H9 (cell line): ENCODE data around the gene CKAP2. TPM values are rescaled to one million over a fixed set of nuclear protein-coding genes. Genes with fewer than 3 reads are reported as not detected.
"Not testable (repeated sequence)": the region's sequence is repeated elsewhere in the genome, so short reads cannot be mapped to it uniquely, and the experiment has no call there.

Source experiments
- DNase-seq: peaks from one replicate; pipeline ENCODE4 v3.0.0-alpha.2; 2017
- H2AFZ ChIP-seq: one replicate; pipeline ENCODE4 v1.6.1; 2013; ENCODE audit warnings: mild to moderate bottlenecking, low read length, control low read depth, moderate library complexity
- H2AK5ac ChIP-seq: 2 replicates; pipeline ENCODE4 v1.6.1; 2013; ENCODE audit warnings: low read length, control low read depth, mixed read lengths; ENCODE audit not compliant: insufficient read length
- H2BK120ac ChIP-seq: one replicate; pipeline ENCODE4 v1.6.1; 2013; ENCODE audit warnings: low read depth, mild to moderate bottlenecking, low read length, control low read depth, inconsistent platforms; ENCODE audit not compliant: poor library complexity, severe bottlenecking
- H2BK12ac ChIP-seq: 2 replicates; pipeline ENCODE4 v1.6.1; 2013; ENCODE audit warnings: low read length, control low read depth, mixed read lengths, low read depth; ENCODE audit not compliant: insufficient read length
- H2BK15ac ChIP-seq: 2 replicates; pipeline ENCODE4 v1.6.1; 2013; ENCODE audit warnings: low read depth, low read length, control low read depth
- H2BK20ac ChIP-seq: one replicate; pipeline ENCODE4 v1.6.1; 2013; ENCODE audit warnings: low read depth, mild to moderate bottlenecking, low read length, control low read depth, inconsistent platforms; ENCODE audit not compliant: poor library complexity, severe bottlenecking
- H2BK5ac ChIP-seq: 2 replicates; pipeline ENCODE4 v1.6.1; 2013; ENCODE audit warnings: low read length, control low read depth, mixed read lengths; ENCODE audit not compliant: insufficient read length
- H3K14ac ChIP-seq: 2 replicates; pipeline ENCODE4 v1.6.1; 2013; ENCODE audit warnings: low read length, control low read depth; ENCODE audit not compliant: insufficient read depth
- H3K18ac ChIP-seq: 2 replicates; pipeline ENCODE4 v1.6.1; 2013; ENCODE audit warnings: low read depth, mild to moderate bottlenecking, mixed read lengths, low read length, control low read depth; ENCODE audit not compliant: insufficient read length
- H3K23ac ChIP-seq: 2 replicates; pipeline ENCODE4 v1.6.1; 2013; ENCODE audit warnings: low read length, control low read depth, mixed read lengths, low read depth; ENCODE audit not compliant: insufficient read length
- H3K23me2 ChIP-seq: 2 replicates; pipeline ENCODE4 v1.6.1; 2013; ENCODE audit warnings: low read depth, mild to moderate bottlenecking, mixed read lengths, low read length, control low read depth; ENCODE audit not compliant: insufficient read length, poor library complexity, severe bottlenecking
- H3K27ac ChIP-seq: 2 replicates; pipeline ENCODE4 v1.5.1; 2013; ENCODE audit warnings: low read length, control low read depth, mixed read lengths, low read depth; ENCODE audit not compliant: insufficient read length
- H3K27me3 ChIP-seq: 2 replicates; pipeline ENCODE4 v1.6.1; 2013; ENCODE audit warnings: low read length, control low read depth, inconsistent platforms; ENCODE audit not compliant: insufficient read depth
- H3K4ac ChIP-seq: 2 replicates; pipeline ENCODE4 v1.6.1; 2013; ENCODE audit warnings: low read depth, mild to moderate bottlenecking, control low read depth, inconsistent platforms, low read length, moderate library complexity
- H3K4me1 ChIP-seq: 2 replicates; pipeline ENCODE4 v1.6.1; 2013; ENCODE audit warnings: low read length, control low read depth, inconsistent platforms; ENCODE audit not compliant: insufficient read depth
- H3K4me2 ChIP-seq: 2 replicates; pipeline ENCODE4 v1.6.1; 2013; ENCODE audit warnings: low read length, control low read depth, mixed read lengths; ENCODE audit not compliant: insufficient read length, insufficient read depth
- H3K56ac ChIP-seq: 2 replicates; pipeline ENCODE4 v1.6.1; 2013; ENCODE audit warnings: low read depth, mild to moderate bottlenecking, mixed read lengths, low read length, control low read depth; ENCODE audit not compliant: insufficient read length
- H3K79me1 ChIP-seq: 2 replicates; pipeline ENCODE4 v1.6.1; 2013; ENCODE audit warnings: low read depth, mild to moderate bottlenecking, moderate library complexity, low read length, control low read depth, inconsistent platforms; ENCODE audit not compliant: insufficient read depth, poor library complexity, severe bottlenecking
- H3K79me2 ChIP-seq: 2 replicates; pipeline ENCODE4 v1.6.1; 2013; ENCODE audit warnings: low read length, control low read depth, inconsistent platforms; ENCODE audit not compliant: insufficient read depth
- H3K9ac ChIP-seq: 2 replicates; pipeline ENCODE4 v1.6.1; 2013; ENCODE audit warnings: low read length, control low read depth, mixed read lengths; ENCODE audit not compliant: insufficient read length; ENCODE audit errors: extremely low read depth
- H3K9me3 ChIP-seq: one replicate; pipeline ENCODE4 v1.6.1; 2013; ENCODE audit warnings: low read depth, low read length, inconsistent platforms; ENCODE audit not compliant: control insufficient read depth
- H3T11ph ChIP-seq: one replicate; pipeline ENCODE4 v1.6.1; 2013; ENCODE audit warnings: mild to moderate bottlenecking, low read length, control low read depth, inconsistent platforms
- H4K20me1 ChIP-seq: one replicate; pipeline ENCODE4 v1.6.1; 2013; ENCODE audit not compliant: control insufficient read depth, insufficient read length, insufficient read depth
- H4K5ac ChIP-seq: 2 replicates; pipeline ENCODE4 v1.6.1; 2013; ENCODE audit warnings: low read depth, mild to moderate bottlenecking, mixed read lengths, low read length, control low read depth; ENCODE audit not compliant: insufficient read length
- H4K8ac ChIP-seq: replicated peaks from 2 replicates; pipeline ENCODE4 v1.6.1; 2013; ENCODE audit warnings: low read length, control low read depth, mixed read lengths, low read depth; ENCODE audit not compliant: insufficient read length
- H4K91ac ChIP-seq: 2 replicates; pipeline ENCODE4 v1.6.1; 2013; ENCODE audit warnings: low read depth, mild to moderate bottlenecking, moderate library complexity, mixed read lengths, low read length, control low read depth; ENCODE audit not compliant: insufficient read length
- H3K27ac Mint-ChIP-seq, 3 experiments: 2 replicates in 2 of 3; 3 replicates in 1 of 3; pipeline ENCODE4 v1.8.0; 2020 to 2021; ENCODE audit warnings: mixed read lengths in 3 of 3, mild to moderate bottlenecking in 1 of 3, moderate library complexity in 1 of 3
- H3K27me3 Mint-ChIP-seq: 2 replicates; pipeline ENCODE4 v1.8.0; 2021; ENCODE audit warnings: low read depth, mild to moderate bottlenecking, moderate library complexity, mixed read lengths
- H3K36me3 Mint-ChIP-seq, 3 experiments: 2 replicates in 2 of 3; 3 replicates in 1 of 3; pipeline ENCODE4 v1.8.0; 2020 to 2021; ENCODE audit warnings: low read depth in 3 of 3, mixed read lengths in 3 of 3; ENCODE audit not compliant: insufficient read depth in 1 of 3
- H3K4me1 Mint-ChIP-seq, 2 experiments: 2 replicates each; pipeline ENCODE4 v1.8.0; 2020; ENCODE audit warnings: mixed read lengths in 2 of 2
- H3K4me3 Mint-ChIP-seq, 2 experiments: 2 replicates in 1 of 2; 3 replicates in 1 of 2; pipeline ENCODE4 v1.8.0; 2020 to 2021; ENCODE audit warnings: mild to moderate bottlenecking in 2 of 2, mixed read lengths in 2 of 2, moderate library complexity in 1 of 2
- H3K9me3 Mint-ChIP-seq, 2 experiments: 2 replicates in 1 of 2; 3 replicates in 1 of 2; pipeline ENCODE4 v1.8.0; 2020; ENCODE audit warnings: mild to moderate bottlenecking in 2 of 2, mixed read lengths in 2 of 2, moderate library complexity in 1 of 2
- WGBS: extraction: QIAGEN DNeasy Blood & Tissue Kit; methylation state at CpG from one replicate; pipeline ENCODE4 v1.1.7; 2013; ENCODE audit warnings: missing lambda C conversion rate, low lambda C conversion rate, mixed read lengths; ENCODE audit not compliant: insufficient read length; ENCODE audit errors: extremely low coverage; 5-methylcytosine and 5-hydroxymethylcytosine counted together
- total RNA-seq: library from RNA; stranded (reverse); gene quantifications from 2 replicates; pipeline ENCODE4 v1.2.1, GENCODE V29; 2021

CKAP2 gene
- total RNA-seq, 1 experiment from 2014 or later, result 72.4 TPM

GRCh38 chr13:52502277-52502676 lies 47.0 kb downstream of the CKAP2 start:
- H3K4me3 Mint-ChIP-seq, H3K9me3 ChIP-seq, H2BK120ac ChIP-seq, H3K4me2 ChIP-seq, H3K27ac Mint-ChIP-seq, H3T11ph ChIP-seq, H4K20me1 ChIP-seq, H3K9ac ChIP-seq, H2BK20ac ChIP-seq, H4K5ac ChIP-seq, H3K56ac ChIP-seq, H3K27me3 Mint-ChIP-seq, H3K79me2 ChIP-seq, H3K14ac ChIP-seq, H3K23me2 ChIP-seq, H4K91ac ChIP-seq, H3K4me1 Mint-ChIP-seq, H2BK15ac ChIP-seq, H3K23ac ChIP-seq, H2BK12ac ChIP-seq, H3K27ac ChIP-seq, H2BK5ac ChIP-seq, H4K8ac ChIP-seq, H2AFZ ChIP-seq, H3K4ac ChIP-seq, H3K4me1 ChIP-seq, H3K18ac ChIP-seq, H2AK5ac ChIP-seq, DNase-seq, H3K27me3 ChIP-seq, H3K79me1 ChIP-seq: not testable (repeated sequence)
- no CpG with 5 or more reads among the region's 7 CpGs for WGBS
- Mint-ChIP-seq H3K9me3 (peaks cover 14 to 18% of the 10 kb centered on the region in 2 experiments), H3K36me3 (peaks cover 0 to 14% (median 4%) of the 10 kb centered on the region in 3 experiments; a peak in 4 of 7 replicates)

DNA sequence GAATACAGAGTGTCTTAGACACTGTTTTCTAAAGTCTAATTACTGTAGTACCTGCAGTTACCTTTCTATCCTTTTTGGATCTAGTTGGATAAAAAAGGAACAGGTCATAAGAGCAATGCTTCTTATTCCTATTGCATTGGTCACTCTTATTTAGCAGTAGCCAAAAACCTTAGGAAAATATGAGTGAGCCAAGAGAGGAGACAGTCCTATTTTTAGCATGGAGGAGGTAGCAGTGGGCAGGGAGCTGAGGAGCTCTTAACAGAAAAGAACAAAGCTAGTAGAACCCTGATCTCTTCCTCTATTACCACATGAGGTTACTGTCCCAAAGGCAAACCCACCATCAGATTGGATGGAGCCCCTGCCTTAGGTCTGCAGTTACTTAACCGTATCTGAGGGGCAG lies 50.6 kb downstream of the CKAP2 start:
- not testable (repeated sequence) for H3K27ac ChIP-seq, H3K4ac ChIP-seq, H2BK5ac ChIP-seq, H3K14ac ChIP-seq, H3K4me3 Mint-ChIP-seq, H3K4me1 Mint-ChIP-seq, H3K27ac Mint-ChIP-seq, H3K23ac ChIP-seq, H2AFZ ChIP-seq, H2BK20ac ChIP-seq, H3K27me3 ChIP-seq, H2AK5ac ChIP-seq, H3K4me2 ChIP-seq, H2BK15ac ChIP-seq, H4K91ac ChIP-seq, H3K4me1 ChIP-seq, H2BK120ac ChIP-seq, H3K9ac ChIP-seq, H3K27me3 Mint-ChIP-seq, H3K79me2 ChIP-seq, H4K8ac ChIP-seq, DNase-seq, H3K56ac ChIP-seq, H2BK12ac ChIP-seq, H4K5ac ChIP-seq, H3K9me3 ChIP-seq, H3K23me2 ChIP-seq, H3K18ac ChIP-seq, H3T11ph ChIP-seq, H4K20me1 ChIP-seq, H3K79me1 ChIP-seq
- Mint-ChIP-seq H3K9me3 (peaks cover 14 to 18% of the 10 kb centered on the region in 2 experiments), H3K36me3 (peaks cover 0 to 14% (median 4%) of the 10 kb centered on the region in 3 experiments; a peak in 5 of 7 replicates)
- WGBS, result no CpG with 5 or more reads among the region's 1 CpG
